IMR-90 (cell line): ENCODE results near the gene KIF20A.

Experiments
- BHLHE40 ChIP-seq: fragments of 150-350 bp; IDR thresholded peaks from 2 replicates; pipeline ENCODE4 v1.6.1; 2016; ENCODE audit warnings: mild to moderate bottlenecking, low read depth, low read length
- CEBPB ChIP-seq: IDR thresholded peaks from 2 replicates; pipeline ENCODE4 v1.6.1; 2012; ENCODE audit warnings: low read depth, low read length, improper control_type of control experiment
- MAFK ChIP-seq: IDR thresholded peaks from 2 replicates; pipeline ENCODE4 v1.6.1; 2012; ENCODE audit warnings: low read depth, low read length, improper control_type of control experiment
- POLR2A ChIP-seq: IDR thresholded peaks from 2 replicates; pipeline ENCODE4 v1.6.1; 2012; ENCODE audit warnings: mild to moderate bottlenecking, low read depth, low read length
- RAD21 ChIP-seq: IDR thresholded peaks from 2 replicates; pipeline ENCODE4 v1.6.1; 2012; ENCODE audit warnings: low read length, improper control_type of control experiment
- RCOR1 ChIP-seq: IDR thresholded peaks from 2 replicates; pipeline ENCODE4 v1.6.1; 2012; ENCODE audit warnings: mild to moderate bottlenecking, low read length, improper control_type of control experiment; ENCODE audit not compliant: insufficient replicate concordance
- SMC3 ChIP-seq: fragments of 150-350 bp; IDR thresholded peaks from 2 replicates; pipeline ENCODE4 v1.6.1; 2016; ENCODE audit warnings: low read depth, mild to moderate bottlenecking, antibody characterized with exemption, low read length, moderate library complexity
- USF2 ChIP-seq: fragments of 150-350 bp; IDR thresholded peaks from 2 replicates; pipeline ENCODE4 v1.6.1; 2017; ENCODE audit warnings: mild to moderate bottlenecking, antibody characterized with exemption, low read length, low read depth
- TF ChIP-seq, protein P1 (sequence below): conservative IDR thresholded peaks from 2 replicates; pipeline ENCODE4 v1.5.1; 2012; ENCODE audit warnings: mild to moderate bottlenecking, low read depth, low read length, improper control_type of control experiment

DNA sequence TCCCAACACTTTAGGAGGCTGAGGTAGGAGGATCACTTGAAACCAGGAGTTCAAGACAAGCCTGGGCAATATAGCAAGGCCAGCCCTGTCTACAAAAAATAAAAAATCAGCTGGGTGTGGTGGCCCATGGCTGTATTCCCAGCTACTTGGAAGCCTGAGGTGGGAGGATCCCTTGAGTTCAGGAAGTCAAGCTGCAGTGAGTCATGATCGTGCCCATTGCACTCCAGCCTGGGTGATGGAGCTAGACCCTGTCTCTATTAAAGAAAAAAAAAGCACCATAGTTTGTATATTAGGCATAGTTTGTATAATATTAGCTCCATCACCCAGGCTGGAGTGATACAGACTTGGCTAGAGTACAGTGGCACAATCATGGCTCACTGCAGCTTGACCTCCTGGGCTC is 30.1 kb upstream of the KIF20A start:
- TF ChIP-seq, protein P1, sequence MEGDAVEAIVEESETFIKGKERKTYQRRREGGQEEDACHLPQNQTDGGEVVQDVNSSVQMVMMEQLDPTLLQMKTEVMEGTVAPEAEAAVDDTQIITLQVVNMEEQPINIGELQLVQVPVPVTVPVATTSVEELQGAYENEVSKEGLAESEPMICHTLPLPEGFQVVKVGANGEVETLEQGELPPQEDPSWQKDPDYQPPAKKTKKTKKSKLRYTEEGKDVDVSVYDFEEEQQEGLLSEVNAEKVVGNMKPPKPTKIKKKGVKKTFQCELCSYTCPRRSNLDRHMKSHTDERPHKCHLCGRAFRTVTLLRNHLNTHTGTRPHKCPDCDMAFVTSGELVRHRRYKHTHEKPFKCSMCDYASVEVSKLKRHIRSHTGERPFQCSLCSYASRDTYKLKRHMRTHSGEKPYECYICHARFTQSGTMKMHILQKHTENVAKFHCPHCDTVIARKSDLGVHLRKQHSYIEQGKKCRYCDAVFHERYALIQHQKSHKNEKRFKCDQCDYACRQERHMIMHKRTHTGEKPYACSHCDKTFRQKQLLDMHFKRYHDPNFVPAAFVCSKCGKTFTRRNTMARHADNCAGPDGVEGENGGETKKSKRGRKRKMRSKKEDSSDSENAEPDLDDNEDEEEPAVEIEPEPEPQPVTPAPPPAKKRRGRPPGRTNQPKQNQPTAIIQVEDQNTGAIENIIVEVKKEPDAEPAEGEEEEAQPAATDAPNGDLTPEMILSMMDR = no peak
- TF ChIP-seq CEBPB (no peak), RAD21 (no peak), SMC3 (no peak), POLR2A (no peak), MAFK (no peak), USF2 (no peak), BHLHE40 (no peak), RCOR1 (no peak)
